Hepatocyte (in vitro differentiated cells): ENCODE results near the gene NFKBIA.

Source experiments
- CTCF ChIP-seq: fragments of 200-600 bp; sonication (generic); IDR thresholded peaks from 2 replicates; pipeline ENCODE4 v1.5.1; 2016; ENCODE audit warnings: antibody characterized with exemption, mild to moderate bottlenecking; ENCODE audit not compliant: poor library complexity
- EZH2phosphoT487 ChIP-seq: fragments of 200-600 bp; sonication (generic); IDR thresholded peaks from one replicate; pipeline ENCODE4 v1.6.1; 2018; ENCODE audit warnings: antibody characterized with exemption, mild to moderate bottlenecking, low read depth, moderate library complexity; ENCODE audit not compliant: unreplicated experiment, severe bottlenecking

DNA sequence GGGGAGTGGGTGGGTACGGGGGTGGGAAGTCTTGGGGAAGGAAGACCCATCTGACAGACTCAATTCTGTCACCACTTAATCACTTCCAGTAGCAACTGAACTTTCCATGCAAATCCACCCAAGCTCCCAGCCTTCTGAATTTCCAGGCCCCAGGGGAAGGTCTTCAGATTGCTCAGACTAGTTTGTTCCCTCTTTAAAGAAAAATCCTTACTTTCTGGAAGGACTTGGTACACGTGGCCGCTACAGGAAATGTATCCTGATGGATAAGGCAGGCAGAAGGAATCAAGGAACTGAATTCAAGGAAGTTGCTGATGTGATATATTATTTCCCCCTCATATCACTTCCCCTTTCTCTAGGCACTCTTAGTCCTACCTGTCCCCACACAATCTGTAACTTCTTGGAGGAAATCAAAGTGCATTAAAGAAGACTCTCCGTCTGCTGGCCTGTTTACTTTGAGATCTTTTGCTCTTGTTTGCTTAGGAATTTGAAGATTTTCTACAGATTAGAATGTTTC lies 6.4 kb downstream of the NFKBIA start:
- TF ChIP-seq CTCF (no peak), EZH2phosphoT487 (no peak)
